Measurements from ENCODE around the gene SUPT5H.

- TF ChIP-seq CTCF (IDR thresholded peaks at IDR 0.05; ENCODE audit: low read length) (no peak), EZH2 (optimal IDR thresholded peaks at IDR 0.05; ENCODE audit: low read depth, low read length) (no peak)
These were observed 18.0 kb downstream of the SUPT5H start for GRCh38 chr19:39463403-39463802.
